PC-3 (cell line): ENCODE measurements around the gene CCDC90B.

Experiments used
- CTCF ChIP-seq: fragments of 300-600 bp; sonication (generic); conservative IDR thresholded peaks from 2 replicates; pipeline ENCODE4 v1.5.1; 2017; ENCODE audit warnings: antibody characterized with exemption, low read depth, mild to moderate bottlenecking, low read length
- EZH2 ChIP-seq: fragments of 300-600 bp; sonication (generic); IDR thresholded peaks from one replicate; pipeline ENCODE4 v1.6.1; 2017; ENCODE audit warnings: antibody characterized with exemption, mild to moderate bottlenecking, low read length; ENCODE audit not compliant: unreplicated experiment
- EZH2phosphoT487 ChIP-seq: fragments of 300-600 bp; sonication (generic); IDR thresholded peaks from 2 replicates; pipeline ENCODE4 v1.6.1; 2018; ENCODE audit warnings: mild to moderate bottlenecking, antibody characterized with exemption, low read length, borderline replicate concordance

- TF ChIP-seq CTCF (no peak), EZH2 (no peak), EZH2phosphoT487 (no peak)
Measured at GRCh38 chr11:83252266-83252665, 33.9 kb downstream of the CCDC90B start.
